Measurements from ENCODE around the gene KIF26A. TPM values are rescaled to one million over a fixed set of nuclear protein-coding genes. Genes with fewer than 3 reads are reported as not detected.
A peak's percentile ranks its signal among the peaks of the same experiment; 100 is the strongest.

KIF26A gene
- total and polyA plus RNA-seq, 2 donors from 2014 or later, result 2.3 to 12.3 TPM

DNA sequence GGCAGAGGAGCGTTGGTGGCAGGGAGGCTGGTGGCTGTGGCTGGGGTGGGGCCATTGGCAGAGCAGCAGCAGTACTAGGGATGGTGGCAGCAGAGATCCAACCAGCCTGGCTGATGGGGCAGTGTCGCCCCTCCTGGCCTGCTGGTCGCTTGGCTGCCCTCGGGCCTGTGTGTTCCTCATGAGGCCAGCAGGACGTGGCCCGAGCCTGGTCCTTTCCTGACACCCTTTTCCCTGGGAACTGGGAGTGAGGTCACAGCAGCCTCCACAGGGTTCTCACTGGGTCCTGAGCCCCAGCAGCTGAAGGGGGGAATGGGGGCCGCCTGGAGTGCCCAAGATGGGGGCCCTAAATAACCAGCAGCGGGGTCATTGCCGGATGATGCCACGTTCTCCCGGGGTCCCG lies 46.1 kb downstream of the KIF26A start:
- no peak for FAIRE-seq
- intact Hi-C loops (cut with DNase I), result no loop called here

DNA sequence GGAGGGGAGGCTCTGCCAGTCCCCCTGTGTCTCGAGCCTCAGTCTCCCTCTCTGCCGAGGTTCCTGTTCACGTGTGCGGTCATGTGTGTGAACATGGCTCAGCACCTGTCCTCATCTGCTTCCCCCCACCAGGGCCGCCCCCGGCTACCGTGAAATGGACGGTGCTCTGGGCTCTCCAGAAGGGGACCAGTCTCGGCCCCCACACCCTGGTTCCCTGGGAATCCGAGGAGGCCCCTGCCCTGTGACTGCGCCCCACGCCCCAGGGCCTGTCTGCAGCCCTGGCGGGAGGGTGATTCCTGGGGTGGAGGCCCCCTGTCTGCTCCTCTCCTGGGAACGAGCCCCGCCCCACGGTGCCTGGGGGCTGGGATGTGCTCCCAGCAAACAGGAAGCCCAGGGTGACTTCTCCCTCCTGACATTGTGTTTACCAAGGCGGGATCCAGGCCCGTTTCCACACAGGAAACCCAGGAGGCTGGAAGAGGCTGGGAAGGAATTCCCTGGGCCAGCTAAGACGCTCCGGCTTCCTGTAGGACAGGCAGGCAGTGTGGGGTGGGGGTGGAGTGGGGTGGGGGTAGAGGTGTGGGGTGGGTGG lies 46.6 kb downstream of the KIF26A start:
- Histone ChIP-seq H3K27ac (ENCODE audit: low read depth in 2 of 2, low read length in 2 of 2) (peak overlapping the region; percentile 57 to 69), H3K4me1 (ENCODE audit: control insufficient read depth in 2 of 3, insufficient read depth in 2 of 3, low read depth in 1 of 3, low read length in 3 of 3) (peaks cover 0 to 2% (median 0%) of the 10 kb centered on the region in 3 donors), H3K4me3 (ENCODE audit: low read length in 3 of 3) (no peak overlapping the region), H3K27me3 (ENCODE audit: control insufficient read depth, insufficient read depth, low read length) (no peaks in the 10 kb centered on the region), H3K9ac (ENCODE audit: low read length in 3 of 3) (no peak overlapping the region), H3K9me3 (ENCODE audit: control insufficient read depth in 2 of 3, insufficient read depth in 1 of 3, low read length in 3 of 3) (no peaks in the 10 kb centered on the region), H3K36me3 (ENCODE audit: control insufficient read depth in 2 of 3, insufficient read depth in 3 of 3, low read length in 3 of 3) (no peaks in the 10 kb centered on the region)
- FAIRE-seq (no peak), DNase-seq (peak in 1 of 5 donors; percentile 63)
- TF ChIP-seq, protein P1, sequence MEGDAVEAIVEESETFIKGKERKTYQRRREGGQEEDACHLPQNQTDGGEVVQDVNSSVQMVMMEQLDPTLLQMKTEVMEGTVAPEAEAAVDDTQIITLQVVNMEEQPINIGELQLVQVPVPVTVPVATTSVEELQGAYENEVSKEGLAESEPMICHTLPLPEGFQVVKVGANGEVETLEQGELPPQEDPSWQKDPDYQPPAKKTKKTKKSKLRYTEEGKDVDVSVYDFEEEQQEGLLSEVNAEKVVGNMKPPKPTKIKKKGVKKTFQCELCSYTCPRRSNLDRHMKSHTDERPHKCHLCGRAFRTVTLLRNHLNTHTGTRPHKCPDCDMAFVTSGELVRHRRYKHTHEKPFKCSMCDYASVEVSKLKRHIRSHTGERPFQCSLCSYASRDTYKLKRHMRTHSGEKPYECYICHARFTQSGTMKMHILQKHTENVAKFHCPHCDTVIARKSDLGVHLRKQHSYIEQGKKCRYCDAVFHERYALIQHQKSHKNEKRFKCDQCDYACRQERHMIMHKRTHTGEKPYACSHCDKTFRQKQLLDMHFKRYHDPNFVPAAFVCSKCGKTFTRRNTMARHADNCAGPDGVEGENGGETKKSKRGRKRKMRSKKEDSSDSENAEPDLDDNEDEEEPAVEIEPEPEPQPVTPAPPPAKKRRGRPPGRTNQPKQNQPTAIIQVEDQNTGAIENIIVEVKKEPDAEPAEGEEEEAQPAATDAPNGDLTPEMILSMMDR (IDR thresholded peaks at IDR 0.05; ENCODE audit: borderline replicate concordance, extremely low read depth, insufficient read depth), result no peak
- intact Hi-C loops (cut with DNase I), result no loop called here

More for the DNA sequence above, 46.1 kb downstream of the KIF26A start:
- Histone ChIP-seq H3K4me3 (ENCODE audit: low read length in 3 of 3) (no peak overlapping the region), H3K9ac (ENCODE audit: low read length in 3 of 3) (no peak overlapping the region), H3K4me1 (ENCODE audit: control insufficient read depth in 2 of 3, insufficient read depth in 2 of 3, low read depth in 1 of 3, low read length in 3 of 3) (peaks cover 0 to 2% (median 0%) of the 10 kb centered on the region in 3 donors), H3K27me3 (ENCODE audit: control insufficient read depth, insufficient read depth, low read length) (no peaks in the 10 kb centered on the region), H3K27ac (ENCODE audit: low read depth in 2 of 2, low read length in 2 of 2) (peak overlapping the region; percentile 57 to 69), H3K9me3 (ENCODE audit: control insufficient read depth in 2 of 3, insufficient read depth in 1 of 3, low read length in 3 of 3) (no peaks in the 10 kb centered on the region), H3K36me3 (ENCODE audit: control insufficient read depth in 2 of 3, insufficient read depth in 3 of 3, low read length in 3 of 3) (no peaks in the 10 kb centered on the region)
- DNase-seq, result no peak
- TF ChIP-seq, protein P1 (IDR thresholded peaks at IDR 0.05; ENCODE audit: borderline replicate concordance, extremely low read depth, insufficient read depth), result no peak

DNA sequence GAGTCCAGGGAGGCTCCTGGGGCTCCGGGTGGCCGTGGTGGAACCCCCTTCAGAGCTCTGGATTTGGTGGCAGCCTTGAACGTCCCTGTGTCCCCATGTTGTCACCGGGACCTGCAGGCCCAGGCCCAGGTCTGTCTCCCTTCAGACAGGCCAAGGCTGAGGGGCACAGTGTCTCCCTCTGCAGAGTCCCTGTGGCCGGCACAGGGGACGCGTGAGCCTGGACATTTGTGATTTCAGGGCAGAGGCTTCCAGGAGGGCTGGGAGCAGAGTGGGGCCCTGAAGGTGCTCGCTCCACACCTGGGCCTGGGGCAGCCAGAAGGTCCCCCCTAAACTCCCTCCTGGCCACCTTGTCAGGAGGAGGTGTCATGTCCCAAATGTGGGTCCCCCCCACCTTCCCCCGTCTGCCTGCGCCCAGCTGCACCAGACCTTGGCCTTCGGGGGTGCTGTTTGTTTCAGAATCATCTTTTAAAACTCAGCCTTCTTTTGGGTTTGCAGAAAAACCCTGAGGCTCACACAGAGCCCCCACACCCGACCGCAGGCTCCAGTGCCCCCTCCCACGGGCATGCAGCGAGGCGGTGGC lies 47.6 kb downstream of the KIF26A start:
- no peaks in the 10 kb centered on the region for H3K27me3 ChIP-seq (ENCODE audit: control insufficient read depth, insufficient read depth, low read length)
- no peak overlapping the region for H3K4me3 ChIP-seq (ENCODE audit: low read length in 3 of 3)
- TF ChIP-seq, protein P1 (IDR thresholded peaks at IDR 0.05; ENCODE audit: borderline replicate concordance, extremely low read depth, insufficient read depth), result no peak
- H3K9me3 ChIP-seq (ENCODE audit: control insufficient read depth in 2 of 3, insufficient read depth in 1 of 3, low read length in 3 of 3), result no peaks in the 10 kb centered on the region
- no peaks in the 10 kb centered on the region for H3K36me3 ChIP-seq (ENCODE audit: control insufficient read depth in 2 of 3, insufficient read depth in 3 of 3, low read length in 3 of 3)
- H3K4me1 ChIP-seq (ENCODE audit: control insufficient read depth in 2 of 3, insufficient read depth in 2 of 3, low read depth in 1 of 3, low read length in 3 of 3), result peaks cover 0 to 2% (median 0%) of the 10 kb centered on the region in 3 donors
- no peak overlapping the region for H3K27ac ChIP-seq (ENCODE audit: low read depth in 2 of 2, low read length in 2 of 2)
- H3K9ac ChIP-seq (ENCODE audit: low read length in 3 of 3), result no peak overlapping the region
- no peak for DNase-seq
- intact Hi-C loops (cut with DNase I), result no loop called here
- FAIRE-seq, result no peak
